ENCODE results near the gene LOXHD1.

LOXHD1 gene

GRCh38 chr18:46555213-46555612 lies 101.8 kb downstream of the LOXHD1 start:
- Histone ChIP-seq H3K27ac (no peak overlapping the region), H3K4me3 (no peak overlapping the region)

- Histone ChIP-seq H3K27ac (no peak overlapping the region), H3K4me3 (no peak overlapping the region)
These were observed 102.5 kb downstream of the LOXHD1 start for GRCh38 chr18:46554406-46555080.

- Histone ChIP-seq H3K4me3 (no peak overlapping the region), H3K27ac (no peak overlapping the region)
These were observed 106.4 kb downstream of the LOXHD1 start for GRCh38 chr18:46550609-46551008.

- no peak overlapping the region for H3K27ac ChIP-seq
- no peak overlapping the region for H3K4me3 ChIP-seq
These were observed 109.5 kb downstream of the LOXHD1 start for GRCh38 chr18:46547520-46547919.

- H3K4me3 ChIP-seq, result no peak overlapping the region
- no peak overlapping the region for H3K27ac ChIP-seq
These were observed 110.8 kb downstream of the LOXHD1 start for GRCh38 chr18:46546111-46546640.

GRCh38 chr18:46542545-46542944 lies 114.5 kb downstream of the LOXHD1 start:
- Histone ChIP-seq H3K27ac (no peak overlapping the region), H3K4me3 (no peak overlapping the region)

GRCh38 chr18:46541626-46542189 lies 115.3 kb downstream of the LOXHD1 start:
- no peak overlapping the region for H3K4me3 ChIP-seq
- no peak overlapping the region for H3K27ac ChIP-seq

- Histone ChIP-seq H3K4me3 (no peak overlapping the region), H3K27ac (no peak overlapping the region)
These were observed 118.6 kb downstream of the LOXHD1 start for GRCh38 chr18:46538376-46538775.

- Histone ChIP-seq H3K4me3 (no peak overlapping the region), H3K27ac (no peak overlapping the region)
These were observed 120.7 kb downstream of the LOXHD1 start for GRCh38 chr18:46536215-46536874.

- no peak overlapping the region for H3K27ac ChIP-seq
- no peak overlapping the region for H3K4me3 ChIP-seq
These were observed 125.5 kb downstream of the LOXHD1 start for GRCh38 chr18:46531482-46531881.

- Histone ChIP-seq H3K27ac (no peak overlapping the region), H3K4me3 (no peak overlapping the region)
These were observed 129.0 kb downstream of the LOXHD1 start for GRCh38 chr18:46528037-46528436.

GRCh38 chr18:46519870-46520269 lies 137.2 kb downstream of the LOXHD1 start:
- H3K27ac ChIP-seq, result no peak overlapping the region
- H3K4me3 ChIP-seq, result no peak overlapping the region

GRCh38 chr18:46518438-46518837 lies 138.6 kb downstream of the LOXHD1 start:
- H3K4me3 ChIP-seq, result no peak overlapping the region

GRCh38 chr18:46516555-46516954 lies 140.5 kb downstream of the LOXHD1 start:
- H3K4me3 ChIP-seq, result no peak overlapping the region
- no peak overlapping the region for H3K27ac ChIP-seq

More at GRCh38 chr18:46518438-46518837, 138.6 kb downstream of the LOXHD1 start:
- no peak overlapping the region for H3K27ac ChIP-seq

GRCh38 chr18:46510386-46510785 lies 146.6 kb downstream of the LOXHD1 start:
- Histone ChIP-seq H3K27ac (no peak overlapping the region), H3K4me3 (no peak overlapping the region)

- Histone ChIP-seq H3K27ac (no peak overlapping the region), H3K4me3 (no peak overlapping the region)
These were observed 147.5 kb downstream of the LOXHD1 start for GRCh38 chr18:46509530-46509929.

GRCh38 chr18:46506974-46507586 lies 149.9 kb downstream of the LOXHD1 start:
- Histone ChIP-seq H3K4me3 (no peak overlapping the region), H3K27ac (no peak overlapping the region)

GRCh38 chr18:46502444-46502843 lies 154.6 kb downstream of the LOXHD1 start:
- Histone ChIP-seq H3K4me3 (no peak overlapping the region), H3K27ac (no peak overlapping the region)

GRCh38 chr18:46497129-46497528 lies 159.9 kb downstream of the LOXHD1 start:
- Histone ChIP-seq H3K4me3 (no peak overlapping the region), H3K27ac (no peak overlapping the region)

GRCh38 chr18:46488471-46489213 lies 168.4 kb downstream of the LOXHD1 start:
- no peak overlapping the region for H3K27ac ChIP-seq
- H3K4me3 ChIP-seq, result no peak overlapping the region
